Glutamatergic neuron (in vitro differentiated cells): ENCODE data around the gene CATSPER3. TPM values are rescaled to one million over a fixed set of nuclear protein-coding genes. Genes with fewer than 3 reads are reported as not detected.

Experiments
- DNase-seq: peaks from one replicate; pipeline ENCODE4 v3.0.0; 2022
- H3K27ac Mint-ChIP-seq: one replicate; pipeline ENCODE4 v1.8.0; 2020; ENCODE audit warnings: mild to moderate bottlenecking, mixed read lengths, inconsistent platforms; ENCODE audit not compliant: unreplicated experiment
- H3K27me3 Mint-ChIP-seq: one replicate; pipeline ENCODE4 v1.8.0; 2020; ENCODE audit warnings: mild to moderate bottlenecking, moderate library complexity, mixed read lengths, inconsistent platforms; ENCODE audit not compliant: unreplicated experiment
- H3K36me3 Mint-ChIP-seq: one replicate; pipeline ENCODE4 v1.8.0; 2020; ENCODE audit warnings: mild to moderate bottlenecking, mixed read lengths, inconsistent platforms; ENCODE audit not compliant: unreplicated experiment
- H3K4me1 Mint-ChIP-seq: one replicate; pipeline ENCODE4 v1.8.0; 2020; ENCODE audit warnings: mild to moderate bottlenecking, low read depth, mixed read lengths, inconsistent platforms; ENCODE audit not compliant: unreplicated experiment
- H3K4me3 Mint-ChIP-seq: one replicate; pipeline ENCODE4 v1.8.0; 2020; ENCODE audit warnings: mild to moderate bottlenecking, mixed read lengths, inconsistent platforms; ENCODE audit not compliant: unreplicated experiment
- H3K9me3 Mint-ChIP-seq: one replicate; pipeline ENCODE4 v1.8.0; 2020; ENCODE audit warnings: mild to moderate bottlenecking, moderate library complexity, mixed read lengths, inconsistent platforms; ENCODE audit not compliant: unreplicated experiment
- CTCF ChIP-seq: fragments of 200-600 bp; sonication (generic); IDR thresholded peaks from one replicate; pipeline ENCODE4 v1.5.0; 2021; ENCODE audit not compliant: partially characterized antibody, unreplicated experiment
- total RNA-seq: library from RNA; stranded (reverse); fragmentation: NEBNext Ultra II Directional; extraction: Animal tissue kit (Norgen Biotek cat#: 25700); gene quantifications from one replicate; pipeline ENCODE4 v1.2.1, GENCODE V29; 2021; ENCODE audit not compliant: unreplicated experiment

CATSPER3 gene
- total RNA-seq, 1 donor from 2014 or later = 0.54 TPM

GRCh38 chr5:135038205-135038812, 70.6 kb downstream of the CATSPER3 start:
- H3K36me3 Mint-ChIP-seq = no peaks in the 10 kb centered on the region
- no peak for TF ChIP-seq CTCF
- H3K9me3 Mint-ChIP-seq = peaks cover 12% of the 10 kb centered on the region
- H3K4me3 Mint-ChIP-seq = no peak overlapping the region
- no peak for DNase-seq
- no peak overlapping the region for H3K27ac Mint-ChIP-seq
- no peaks in the 10 kb centered on the region for H3K4me1 Mint-ChIP-seq
- peaks cover 34% of the 10 kb centered on the region for H3K27me3 Mint-ChIP-seq

GRCh38 chr5:135038813-135039270, 71.1 kb downstream of the CATSPER3 start:
- Mint-ChIP-seq H3K4me1 (no peaks in the 10 kb centered on the region), H3K27me3 (peaks cover 38% of the 10 kb centered on the region), H3K27ac (no peak overlapping the region), H3K9me3 (peaks cover 12% of the 10 kb centered on the region), H3K36me3 (no peaks in the 10 kb centered on the region), H3K4me3 (no peak overlapping the region)
- TF ChIP-seq CTCF = no peak
- DNase-seq = no peak

- TF ChIP-seq CTCF = no peak
- Mint-ChIP-seq H3K4me1 (no peaks in the 10 kb centered on the region), H3K27me3 (peaks cover 39% of the 10 kb centered on the region), H3K9me3 (peaks cover 12% of the 10 kb centered on the region), H3K27ac (no peak overlapping the region), H3K36me3 (no peaks in the 10 kb centered on the region), H3K4me3 (no peak overlapping the region)
- DNase-seq = peak; percentile 43
These were observed 71.7 kb downstream of the CATSPER3 start for GRCh38 chr5:135039271-135040033.

GRCh38 chr5:135040034-135040332, 72.3 kb downstream of the CATSPER3 start:
- no peaks in the 10 kb centered on the region for H3K36me3 Mint-ChIP-seq
- H3K4me3 Mint-ChIP-seq = no peak overlapping the region
- H3K27ac Mint-ChIP-seq = no peak overlapping the region
- peaks cover 12% of the 10 kb centered on the region for H3K9me3 Mint-ChIP-seq
- H3K27me3 Mint-ChIP-seq = peaks cover 36% of the 10 kb centered on the region
- no peaks in the 10 kb centered on the region for H3K4me1 Mint-ChIP-seq
- DNase-seq = no peak
- TF ChIP-seq CTCF = no peak
